GM19395 (cell line): Measurements from ENCODE around the gene RTCA.
"Not testable (repeated sequence)": the region's sequence is repeated elsewhere in the genome, so short reads cannot be mapped to it uniquely, and the experiment has no call there.

Experiments
- ATAC-seq: cut with Tn5 transposase; IDR thresholded peaks from one replicate; pipeline ENCODE4 v1.9.1; 2021; ENCODE audit warnings: mild to moderate bottlenecking, moderate library complexity; ENCODE audit not compliant: unreplicated experiment

Gene RTCA

GRCh38 chr1:100265931-100266740 lies at the start of gene RTCA:
Gene RTCA, plus strand, starts transcription at chr1:100266216. Its CDS starts 160 bp downstream, at chr1:100266376.
- ATAC-seq = peak; percentile 96

- ATAC-seq = no peak
These were observed 48.2 kb upstream of the RTCA start for GRCh38 chr1:100217834-100218233.

- no peak for ATAC-seq
These were observed 46.6 kb upstream of the RTCA start for GRCh38 chr1:100219457-100219856.

GRCh38 chr1:100219883-100220282 lies 46.1 kb upstream of the RTCA start:
- ATAC-seq = no peak

GRCh38 chr1:100222428-100222827 lies 43.6 kb upstream of the RTCA start:
- ATAC-seq = no peak

GRCh38 chr1:100229681-100230443 lies 36.2 kb upstream of the RTCA start:
- no peak for ATAC-seq

- no peak for ATAC-seq
These were observed 35.3 kb upstream of the RTCA start for GRCh38 chr1:100230765-100231164.

- no peak for ATAC-seq
These were observed 34.3 kb upstream of the RTCA start for GRCh38 chr1:100231721-100232120.

GRCh38 chr1:100232156-100232555 lies 33.9 kb upstream of the RTCA start:
- no peak for ATAC-seq

GRCh38 chr1:100233566-100233965 lies 32.5 kb upstream of the RTCA start:
- ATAC-seq = not testable (repeated sequence)

- no peak for ATAC-seq
These were observed 31.6 kb upstream of the RTCA start for GRCh38 chr1:100234432-100234831.

GRCh38 chr1:100237091-100237490 lies 28.9 kb upstream of the RTCA start:
- ATAC-seq = no peak

GRCh38 chr1:100239961-100240360 lies 26.1 kb upstream of the RTCA start:
- no peak for ATAC-seq

GRCh38 chr1:100240631-100241030 lies 25.4 kb upstream of the RTCA start:
- no peak for ATAC-seq

- ATAC-seq = no peak
These were observed 19.3 kb upstream of the RTCA start for GRCh38 chr1:100246738-100247137.

- peak; percentile 5 for ATAC-seq
These were observed 16.9 kb upstream of the RTCA start for GRCh38 chr1:100249155-100249536.

- ATAC-seq = peak; percentile 100
These were observed 16.3 kb upstream of the RTCA start, which contains the start of gene DBT for GRCh38 chr1:100249537-100250257. Gene DBT, minus strand, starts transcription at chr1:100249834. Its CDS starts 14 bp downstream, at chr1:100249820.

- ATAC-seq = no peak
These were observed 15.8 kb upstream of the RTCA start for GRCh38 chr1:100250264-100250663.

- no peak for ATAC-seq
These were observed 15.2 kb upstream of the RTCA start for GRCh38 chr1:100250807-100251206.

GRCh38 chr1:100252901-100253300 lies 13.1 kb upstream of the RTCA start:
- ATAC-seq = no peak

- no peak for ATAC-seq
These were observed 12.5 kb upstream of the RTCA start for GRCh38 chr1:100253552-100253951.
